HCT116 (cell line): ENCODE results near the gene SLC41A1. TPM values are rescaled to one million over a fixed set of nuclear protein-coding genes. Genes with fewer than 3 reads are reported as not detected.

Source experiments
- ATAC-seq: fragments of 200-7000 bp; cut with Tn5 transposase; 2 replicates; pipeline ENCODE4 v1.9.1; 2020; ENCODE audit warnings: mild to moderate bottlenecking, moderate library complexity
- BruUV-seq: library from RNA; stranded (reverse); fragments of 400-500 nt; replicated peaks from 2 replicates; lab custom pipeline; 2021; lab: Mats Ljungman, UMichigan
- CTCF ChIA-PET: fragments of 300-600 bp; sonication (Branson Sonifier 250); formaldehyde crosslinking; loops from one replicate; lab custom pipeline; 2021; ENCODE audit warnings: antibody characterized with exemption; lab: Charles Lee
- POLR2A ChIA-PET: fragments of 300-600, 350-600 bp; sonication (Branson Sonifier 250); formaldehyde crosslinking; loops from one replicate; lab custom pipeline; 2021; ENCODE audit warnings: antibody characterized with exemption; lab: Charles Lee
- RAD21 ChIA-PET, 2 experiments: fragments of 300-600 bp; sonication (Branson Sonifier 250); formaldehyde crosslinking; loops; one replicate each; lab custom pipeline; 2023; ENCODE audit warnings: low total read pairs in 2 of 2; ENCODE audit not compliant: uncharacterized antibody in 2 of 2, unreplicated experiment in 2 of 2, low non-redundant PET in 1 of 2; lab: Charles Lee
- DNase-seq: peaks from one replicate; pipeline ENCODE4 v3.0.0-alpha.2; 2010; ENCODE audit warnings: low read depth, low spot score
- H2AFZ ChIP-seq: fragments of 200-600 bp; shearing (Covaris generic), sonication (generic); 2 replicates; pipeline ENCODE4 v1.6.1; 2017; ENCODE audit warnings: low read depth, mixed run types, mixed read lengths, antibody characterized with exemption, low read length; ENCODE audit not compliant: poor library complexity, severe bottlenecking
- H3K27ac ChIP-seq: 2 replicates; pipeline ENCODE4 v1.5.1; 2012; ENCODE audit warnings: low read depth, low read length
- H3K27me3 ChIP-seq: fragments of 200-600 bp; sonication (generic); 2 replicates; pipeline ENCODE4 v1.6.1; 2016; ENCODE audit warnings: mixed run types, low read length, mixed read lengths; ENCODE audit not compliant: insufficient read depth
- H3K36me3 ChIP-seq, 2 experiments: fragments of 200-500 bp in 1 of 2; fragments of 200-600 bp in 1 of 2; sonication (Bioruptor generic) in 1 of 2; sonication (generic) in 1 of 2; 2 replicates each; pipeline versions ENCODE4 v1.5.1 to v1.6.1; 2014 to 2016; ENCODE audit warnings: low read length in 2 of 2, inconsistent platforms in 1 of 2, mixed read lengths in 1 of 2, mixed run types in 1 of 2; ENCODE audit not compliant: insufficient read depth in 2 of 2, control insufficient read depth in 1 of 2
- H3K4me1 ChIP-seq, 2 experiments: fragments of 200-600 bp in 1 of 2; sonication (generic) in 1 of 2; 2 replicates each; pipeline versions ENCODE4 v1.5.1 to v1.6.1; 2012 to 2017; ENCODE audit warnings: low read length in 2 of 2, inconsistent platforms in 1 of 2, mild to moderate bottlenecking in 1 of 2, mixed read lengths in 1 of 2, mixed run types in 1 of 2, moderate library complexity in 1 of 2; ENCODE audit not compliant: insufficient read depth in 2 of 2, control insufficient read depth in 1 of 2
- H3K4me2 ChIP-seq: fragments of 200-600 bp; sonication (generic); 2 replicates; pipeline ENCODE4 v1.6.1; 2017; ENCODE audit warnings: mixed run types, low read length, mixed read lengths
- H3K4me3 ChIP-seq, 2 experiments: fragments of 200-600 bp in 1 of 2; sonication (generic) in 1 of 2; replicated peaks in 1 of 2; 2 replicates each; pipeline ENCODE4 v1.5.1; 2011 to 2016; ENCODE audit warnings: low read length in 2 of 2, control low read depth in 1 of 2, low read depth in 1 of 2, mild to moderate bottlenecking in 1 of 2, mixed read lengths in 1 of 2, mixed run types in 1 of 2
- H3K79me2 ChIP-seq: fragments of 200-600 bp; sonication (generic); 2 replicates; pipeline ENCODE4 v1.6.1; 2017; ENCODE audit warnings: mild to moderate bottlenecking, mixed run types, low read length, moderate library complexity, mixed read lengths; ENCODE audit not compliant: insufficient read depth
- H3K9ac ChIP-seq: fragments of 200-600 bp; sonication (generic); 2 replicates; pipeline ENCODE4 v1.6.1; 2016; ENCODE audit warnings: low read length, mixed read lengths
- H3K9me2 ChIP-seq: fragments of 200-600 bp; sonication (generic), shearing (Covaris generic); 2 replicates; pipeline ENCODE4 v1.6.1; 2017; ENCODE audit warnings: mixed run types, mild to moderate bottlenecking, moderate library complexity; ENCODE audit not compliant: insufficient read depth
- H3K9me3 ChIP-seq, 2 experiments: fragments of 200-500 bp in 1 of 2; fragments of 200-600 bp in 1 of 2; sonication (Bioruptor generic) in 1 of 2; sonication (generic) in 1 of 2; 2 replicates each; pipeline ENCODE4 v1.6.1; 2014 to 2017; ENCODE audit warnings: low read length in 2 of 2, mixed read lengths in 2 of 2, inconsistent platforms in 1 of 2, low read depth in 1 of 2, mild to moderate bottlenecking in 1 of 2, mixed run types in 1 of 2, moderate library complexity in 1 of 2; ENCODE audit not compliant: control insufficient read depth in 1 of 2, insufficient read depth in 1 of 2
- H4K20me1 ChIP-seq: fragments of 200-600 bp; sonication (generic), shearing (Covaris generic); 2 replicates; pipeline ENCODE4 v1.6.1; 2017; ENCODE audit warnings: mixed run types, mild to moderate bottlenecking, moderate library complexity; ENCODE audit not compliant: insufficient read depth
- CBX3 ChIP-seq: IDR thresholded peaks from 2 replicates; pipeline ENCODE4 v1.6.1; 2012; ENCODE audit warnings: low read depth
- EGR1 ChIP-seq: IDR thresholded peaks from 2 replicates; pipeline ENCODE4 v1.6.1; 2012; ENCODE audit warnings: low read depth
- ELF1 ChIP-seq: IDR thresholded peaks from 2 replicates; pipeline ENCODE4 v1.6.1; 2012; ENCODE audit warnings: low read depth, borderline replicate concordance
- SP1 ChIP-seq: IDR thresholded peaks from 2 replicates; pipeline ENCODE4 v1.6.1; 2012; ENCODE audit warnings: low read depth
- SRF ChIP-seq: IDR thresholded peaks from 2 replicates; pipeline ENCODE4 v1.6.1; 2012; ENCODE audit warnings: low read depth
- intact Hi-C: fragments of 100-400 bp; cut with micrococcal nuclease; formaldehyde crosslinking; loops from 2 replicates; pipeline ENCODE4 v1.10.0; 2022
- total RNA-seq: library from RNA; stranded (reverse); gene quantifications from one replicate; pipeline ENCODE4 v1.2.1, GENCODE V29; 2021; ENCODE audit not compliant: unreplicated experiment
- TF ChIP-seq, protein P1 (sequence below): IDR thresholded peaks from 2 replicates; pipeline ENCODE4 v1.6.1; 2012
- TF ChIP-seq, protein P2 (sequence below): IDR thresholded peaks from 2 replicates; pipeline ENCODE4 v1.6.1; 2012

SLC41A1 gene
- total RNA-seq, 1 experiment from 2014 or later, result 35.9 TPM

DNA sequence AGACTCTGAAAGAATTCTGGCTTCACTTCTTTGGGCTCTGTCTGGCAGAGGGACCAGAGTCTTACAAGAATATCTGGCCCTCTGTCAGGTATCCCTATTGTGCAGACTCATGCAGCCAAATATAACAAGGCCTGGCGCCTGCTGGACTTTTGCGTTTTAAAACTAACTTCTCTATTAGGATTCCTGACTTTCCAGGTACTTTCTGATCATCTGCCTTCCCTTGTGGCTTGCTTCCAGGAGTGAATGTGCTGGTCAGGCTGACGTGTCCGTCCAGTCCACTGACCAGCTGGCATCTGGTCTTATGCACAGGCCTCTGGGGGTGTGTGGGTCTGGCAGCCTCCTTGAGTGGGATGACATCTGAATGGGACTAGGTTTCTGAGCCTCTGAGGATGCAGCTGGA, 29.1 kb downstream of the SLC41A1 start:
- H2AFZ ChIP-seq, result no peak overlapping the region
- POLR2A ChIA-PET, result interaction anchor here (0.7 kb wide), 1 partner anchor 193 kb away, joined by 3 read pairs; no protein-coding TSS in a partner anchor
- no peak overlapping the region for H3K27ac ChIP-seq

DNA sequence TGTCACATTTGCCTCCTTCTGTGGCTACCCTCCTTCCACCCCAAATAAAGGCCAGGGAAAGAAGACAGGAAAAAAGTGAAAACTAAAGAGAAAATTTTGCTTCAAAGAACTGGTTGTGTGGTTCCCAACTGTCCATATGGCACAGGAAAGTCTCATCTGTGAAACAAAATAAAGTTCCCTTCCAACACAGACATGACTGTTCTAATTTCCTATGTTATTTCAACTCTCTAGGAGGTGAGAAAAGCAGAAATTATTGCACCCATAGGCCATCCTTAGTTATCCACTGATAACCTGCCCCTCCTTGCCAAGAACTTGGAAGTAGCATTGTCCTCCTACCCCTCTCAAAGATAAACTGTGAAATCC, 29.6 kb downstream of the SLC41A1 start:
- ChIA-PET POLR2A (no interaction called here), CTCF (no interaction called here), RAD21 (no interaction called here)
- H3K9me3 ChIP-seq, result no peaks in the 10 kb centered on the region
- no peak for DNase-seq
- H3K27me3 ChIP-seq, result no peaks in the 10 kb centered on the region
- H3K27ac ChIP-seq, result no peak overlapping the region
- intact Hi-C loops, result no loop called here
- H3K4me2 ChIP-seq, result no peak overlapping the region
- TF ChIP-seq, protein P1, sequence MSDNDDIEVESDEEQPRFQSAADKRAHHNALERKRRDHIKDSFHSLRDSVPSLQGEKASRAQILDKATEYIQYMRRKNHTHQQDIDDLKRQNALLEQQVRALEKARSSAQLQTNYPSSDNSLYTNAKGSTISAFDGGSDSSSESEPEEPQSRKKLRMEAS, result no peak
- no peak for TF ChIP-seq SRF
- H3K4me1 ChIP-seq, result no peaks in the 10 kb centered on the region
- H2AFZ ChIP-seq, result no peak overlapping the region
- BruUV-seq, result no TSS peak
- no peak overlapping the region for H3K4me3 ChIP-seq
- no peaks in the 10 kb centered on the region for H4K20me1 ChIP-seq
- H3K79me2 ChIP-seq, result no peaks in the 10 kb centered on the region
- ATAC-seq, result no peak
- no peak overlapping the region for H3K9ac ChIP-seq
- no peaks in the 10 kb centered on the region for H3K36me3 ChIP-seq
- H3K9me2 ChIP-seq, result no peaks in the 10 kb centered on the region

More for the DNA sequence above, 29.1 kb downstream of the SLC41A1 start:
- Histone ChIP-seq H3K4me1 (no peaks in the 10 kb centered on the region), H3K9me3 (no peaks in the 10 kb centered on the region), H3K79me2 (no peaks in the 10 kb centered on the region), H3K9ac (no peak overlapping the region), H3K4me3 (no peak overlapping the region), H4K20me1 (no peaks in the 10 kb centered on the region), H3K27me3 (no peaks in the 10 kb centered on the region), H3K36me3 (no peaks in the 10 kb centered on the region), H3K4me2 (no peak overlapping the region), H3K9me2 (no peaks in the 10 kb centered on the region)
- ChIA-PET CTCF (no interaction called here), RAD21 (no interaction called here)
- ATAC-seq, result no peak
- no TSS peak for BruUV-seq
- no peak for TF ChIP-seq SP1
- TF ChIP-seq EGR1, result no peak
- TF ChIP-seq, protein P2, sequence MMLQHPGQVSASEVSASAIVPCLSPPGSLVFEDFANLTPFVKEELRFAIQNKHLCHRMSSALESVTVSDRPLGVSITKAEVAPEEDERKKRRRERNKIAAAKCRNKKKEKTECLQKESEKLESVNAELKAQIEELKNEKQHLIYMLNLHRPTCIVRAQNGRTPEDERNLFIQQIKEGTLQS, result no peak
- TF ChIP-seq ELF1, result no peak
- TF ChIP-seq CBX3, result no peak
- TF ChIP-seq, protein P1, result no peak
- no peak for DNase-seq
- intact Hi-C loops, result no loop called here
